HUES64 (cell line): ENCODE data around the gene ARMH4. TPM values are rescaled to one million over a fixed set of nuclear protein-coding genes. Genes with fewer than 3 reads are reported as not detected.

Experiments used
- H3K27ac ChIP-seq: 2 replicates; pipeline ENCODE4 v1.7.0; 2013; ENCODE audit warnings: low read depth, low read length, inconsistent platforms
- H3K27me3 ChIP-seq: 2 replicates; pipeline ENCODE4 v1.6.1; 2013; ENCODE audit warnings: mild to moderate bottlenecking, low read length; ENCODE audit not compliant: insufficient read depth
- H3K36me3 ChIP-seq: 2 replicates; pipeline ENCODE4 v1.6.1; 2013; ENCODE audit warnings: mild to moderate bottlenecking, low read length; ENCODE audit not compliant: insufficient read depth
- H3K4me1 ChIP-seq: 2 replicates; pipeline ENCODE4 v1.6.1; 2013; ENCODE audit warnings: mild to moderate bottlenecking, low read length, moderate library complexity; ENCODE audit not compliant: insufficient read depth
- H3K4me3 ChIP-seq: 2 replicates; pipeline ENCODE4 v1.5.1; 2013; ENCODE audit warnings: mild to moderate bottlenecking, low read length, moderate library complexity
- H3K9ac ChIP-seq: 2 replicates; pipeline ENCODE4 v1.6.1; 2013; ENCODE audit warnings: mild to moderate bottlenecking, low read depth, low read length
- H3K9me3 ChIP-seq: 2 replicates; pipeline ENCODE4 v1.6.1; 2013; ENCODE audit warnings: low read depth, low read length; ENCODE audit not compliant: insufficient read depth
- WGBS: fragments of 150-250, 120-280 bp; methylation state at CpG from one replicate; pipeline ENCODE4 v1.1.7; 2013; ENCODE audit warnings: missing lambda C conversion rate; 5-methylcytosine and 5-hydroxymethylcytosine counted together
- polyA plus RNA-seq, 2 experiments: library from polyadenylated mRNA; stranded (reverse); fragments of 50-300 nt; gene quantifications; one replicate each; pipeline ENCODE4 v1.2.3, GENCODE V29; 2013

Gene ARMH4, protein sequence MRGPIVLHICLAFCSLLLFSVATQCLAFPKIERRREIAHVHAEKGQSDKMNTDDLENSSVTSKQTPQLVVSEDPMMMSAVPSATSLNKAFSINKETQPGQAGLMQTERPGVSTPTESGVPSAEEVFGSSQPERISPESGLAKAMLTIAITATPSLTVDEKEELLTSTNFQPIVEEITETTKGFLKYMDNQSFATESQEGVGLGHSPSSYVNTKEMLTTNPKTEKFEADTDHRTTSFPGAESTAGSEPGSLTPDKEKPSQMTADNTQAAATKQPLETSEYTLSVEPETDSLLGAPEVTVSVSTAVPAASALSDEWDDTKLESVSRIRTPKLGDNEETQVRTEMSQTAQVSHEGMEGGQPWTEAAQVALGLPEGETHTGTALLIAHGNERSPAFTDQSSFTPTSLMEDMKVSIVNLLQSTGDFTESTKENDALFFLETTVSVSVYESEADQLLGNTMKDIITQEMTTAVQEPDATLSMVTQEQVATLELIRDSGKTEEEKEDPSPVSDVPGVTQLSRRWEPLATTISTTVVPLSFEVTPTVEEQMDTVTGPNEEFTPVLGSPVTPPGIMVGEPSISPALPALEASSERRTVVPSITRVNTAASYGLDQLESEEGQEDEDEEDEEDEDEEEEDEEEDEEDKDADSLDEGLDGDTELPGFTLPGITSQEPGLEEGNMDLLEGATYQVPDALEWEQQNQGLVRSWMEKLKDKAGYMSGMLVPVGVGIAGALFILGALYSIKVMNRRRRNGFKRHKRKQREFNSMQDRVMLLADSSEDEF
- 8.7 TPM for polyA plus RNA-seq (2013, experiment 1 of 2)
- 8.9 TPM for polyA plus RNA-seq (2013, experiment 2 of 2)

DNA sequence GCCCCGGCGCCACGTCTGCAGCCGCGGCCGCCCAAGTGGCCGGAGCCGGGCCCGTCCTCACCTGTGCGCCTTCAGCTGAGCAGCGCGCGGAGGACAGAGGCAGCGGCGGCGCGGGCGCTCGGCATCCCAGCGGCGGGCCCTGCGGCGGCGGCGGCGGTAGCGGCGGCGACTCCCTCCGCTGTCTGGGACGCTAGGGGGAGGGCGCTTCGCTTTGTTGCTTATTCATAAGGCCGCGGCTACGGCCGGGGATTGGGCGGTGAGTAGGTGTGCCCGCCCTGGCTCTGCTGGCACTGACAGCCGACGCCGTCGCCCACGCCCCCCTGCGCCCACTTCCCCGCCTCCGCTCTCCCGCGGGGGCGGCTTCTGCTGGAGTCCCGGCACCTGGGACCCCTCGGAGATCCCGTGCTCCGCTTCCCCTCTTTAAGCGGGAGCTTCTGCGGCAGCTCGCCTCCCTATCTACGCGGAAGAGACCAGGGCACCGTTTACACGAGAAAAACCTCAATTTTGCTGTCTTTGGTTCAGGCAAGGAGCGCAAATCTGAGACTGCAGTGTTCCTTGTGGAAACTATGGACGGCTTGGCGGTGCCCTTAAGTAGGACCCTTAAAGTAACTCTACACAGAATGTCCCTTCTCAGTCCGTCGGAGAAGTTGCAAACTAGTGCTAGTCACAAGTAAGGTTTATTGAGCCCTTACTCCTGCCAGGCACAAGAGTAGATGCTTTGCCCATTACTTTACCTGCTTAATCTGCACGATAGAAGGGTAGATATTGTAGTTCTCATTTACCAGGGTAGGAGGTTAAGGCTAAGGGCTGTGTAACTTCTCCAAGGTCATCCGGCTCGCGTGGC lies at the start of gene ARMH4:
ARMH4 (minus strand) TSS at position 200 of the 844 bp plus-strand sequence. CDS start 12,855 bp downstream, outside the sequence.
- Histone ChIP-seq H3K36me3 (no peaks in the 10 kb centered on the region), H3K4me3 (peak within 1 kb of the TSS; percentile 77), H3K9ac (peak within 1 kb of the TSS; percentile 71), H3K27me3 (peaks cover 42% of the 10 kb centered on the region), H3K9me3 (no peaks in the 10 kb centered on the region), H3K27ac (no peak within 1 kb of the TSS), H3K4me1 (peaks cover 37% of the 10 kb centered on the region)
- 1% methylated on average over 70 of the region's 70 CpGs for WGBS

DNA sequence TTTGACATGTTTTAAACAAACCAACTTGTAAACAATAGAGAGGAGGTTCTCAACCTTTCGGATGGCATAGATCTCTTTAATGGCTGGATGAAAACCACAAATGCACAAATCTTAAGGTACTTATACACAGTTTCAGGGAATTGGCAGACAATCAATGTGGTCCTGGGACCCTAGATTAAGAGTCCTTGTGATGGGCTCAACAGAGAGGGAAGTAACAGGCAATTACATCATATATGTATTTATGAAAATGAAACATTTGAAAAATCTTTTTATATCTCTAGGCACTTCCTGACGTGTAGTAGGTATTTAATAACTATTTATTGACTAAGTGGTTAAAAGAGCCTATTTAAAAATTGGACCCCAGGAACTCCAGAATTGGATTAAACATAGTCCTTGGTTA lies 48.8 kb upstream of the ARMH4 start:
- Histone ChIP-seq H3K27me3 (no peaks in the 10 kb centered on the region), H3K36me3 (peaks cover 12% of the 10 kb centered on the region), H3K4me1 (peaks cover 5% of the 10 kb centered on the region), H3K9me3 (no peaks in the 10 kb centered on the region), H3K9ac (peak overlapping the region; percentile 91), H3K4me3 (peak overlapping the region; percentile 99), H3K27ac (no peak overlapping the region)
- WGBS = 55% methylated on average over 1 of the region's 2 CpGs

DNA sequence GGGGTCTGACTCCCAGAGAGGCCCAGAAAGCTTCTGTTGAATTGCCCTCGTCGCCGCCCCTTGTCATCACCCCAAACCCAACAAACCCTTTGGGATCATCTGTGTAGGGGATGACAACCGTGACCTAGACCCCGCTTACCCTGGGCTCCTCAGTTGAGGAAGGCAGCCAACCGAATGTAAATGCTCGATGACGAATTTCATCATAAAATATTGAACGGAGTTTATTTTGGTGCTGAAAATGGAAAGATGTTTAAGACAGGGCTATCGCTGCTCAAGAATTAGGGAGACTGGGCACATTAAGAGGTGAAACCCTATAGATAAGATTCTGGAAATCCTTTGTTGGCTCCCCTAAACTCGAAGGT lies 48.4 kb upstream of the ARMH4 start:
- Histone ChIP-seq H3K27me3 (no peaks in the 10 kb centered on the region), H3K9ac (peak overlapping the region; percentile 91), H3K4me3 (peak overlapping the region; percentile 99), H3K9me3 (no peaks in the 10 kb centered on the region), H3K4me1 (peaks cover 5% of the 10 kb centered on the region), H3K27ac (peak overlapping the region; percentile 97; the same call in 1 of the 2 replicates), H3K36me3 (peaks cover 12% of the 10 kb centered on the region)
- WGBS = 2% methylated on average over 11 of the region's 11 CpGs

DNA sequence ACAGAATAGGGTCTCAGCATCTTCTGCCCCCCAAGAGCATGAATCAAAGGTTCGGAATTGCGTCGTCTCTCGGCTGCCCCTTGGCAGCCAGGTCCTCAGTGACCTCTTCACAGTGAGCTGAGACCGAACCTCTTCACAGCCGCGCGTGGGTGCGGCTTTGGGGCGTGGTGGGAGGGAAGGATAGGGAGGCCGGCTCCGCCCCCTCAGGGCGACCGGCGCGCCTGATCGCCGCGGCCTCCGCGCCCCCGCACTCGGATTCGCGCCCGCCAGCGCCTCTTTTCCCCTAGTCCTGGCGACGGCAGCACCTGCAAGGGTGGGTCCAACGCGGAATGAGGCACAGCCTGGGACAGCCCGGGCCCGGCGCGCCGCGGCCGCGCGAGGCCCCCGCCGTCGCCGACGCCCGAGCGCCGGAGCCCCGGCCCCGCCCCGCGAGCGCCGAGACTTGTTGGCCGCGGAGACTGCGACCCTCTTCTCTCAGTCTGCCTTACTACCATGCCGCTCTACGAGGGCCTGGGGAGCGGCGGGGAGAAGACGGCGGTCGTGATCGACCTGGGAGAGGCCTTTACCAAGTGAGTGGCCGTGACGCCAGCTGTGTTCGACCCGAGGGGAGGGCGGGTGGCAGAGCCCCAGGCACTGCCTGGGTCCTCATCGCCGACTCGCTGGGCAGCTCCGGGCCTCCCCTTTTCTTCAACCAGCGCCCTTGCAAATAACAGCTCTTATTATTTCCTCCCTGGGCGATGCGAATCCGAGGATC lies 47.9 kb upstream of the ARMH4 start, which contains the start of gene ACTR10:
ACTR10 (plus strand) TSS at position 424 of the 754 bp plus-strand sequence; CDS start at position 493, 69 bp downstream.
- peak within 1 kb of the TSS; percentile 97 for H3K27ac ChIP-seq
- WGBS = under 1% methylated on average over 78 of the region's 78 CpGs
- no peaks in the 10 kb centered on the region for H3K9me3 ChIP-seq
- peaks cover 5% of the 10 kb centered on the region for H3K4me1 ChIP-seq
- peak within 1 kb of the TSS; percentile 99 for H3K4me3 ChIP-seq
- peaks cover 12% of the 10 kb centered on the region for H3K36me3 ChIP-seq
- peak within 1 kb of the TSS; percentile 91 for H3K9ac ChIP-seq
- H3K27me3 ChIP-seq = no peaks in the 10 kb centered on the region

DNA sequence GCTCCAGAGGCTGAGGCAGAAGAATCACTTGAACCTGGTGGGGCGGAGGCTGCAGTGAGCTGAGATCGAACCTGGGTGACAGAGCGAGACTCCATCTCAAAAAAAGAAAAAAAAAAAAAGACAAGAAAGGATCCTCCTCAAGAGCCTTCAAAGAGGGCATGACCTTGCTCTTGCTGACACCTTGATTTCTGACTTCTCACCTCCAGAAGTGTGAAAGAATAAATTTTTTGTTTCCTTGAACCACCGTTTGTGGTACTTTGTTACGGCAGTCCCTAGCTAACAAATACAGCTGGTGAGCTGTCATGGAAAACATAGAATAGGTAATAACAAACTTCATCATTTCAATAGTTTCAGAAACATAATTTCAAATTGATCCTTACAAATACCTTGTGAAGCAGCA lies 46.1 kb upstream of the ARMH4 start:
- H3K4me3 ChIP-seq = no peak overlapping the region
- H3K27me3 ChIP-seq = no peaks in the 10 kb centered on the region
- H3K27ac ChIP-seq = no peak overlapping the region
- WGBS = 84% methylated on average over 4 of the region's 5 CpGs
- no peaks in the 10 kb centered on the region for H3K9me3 ChIP-seq
- no peak overlapping the region for H3K9ac ChIP-seq
- peaks cover 5% of the 10 kb centered on the region for H3K4me1 ChIP-seq
- H3K36me3 ChIP-seq = peaks cover under 1% of the 10 kb centered on the region; the same call in 1 of the 2 replicates

DNA sequence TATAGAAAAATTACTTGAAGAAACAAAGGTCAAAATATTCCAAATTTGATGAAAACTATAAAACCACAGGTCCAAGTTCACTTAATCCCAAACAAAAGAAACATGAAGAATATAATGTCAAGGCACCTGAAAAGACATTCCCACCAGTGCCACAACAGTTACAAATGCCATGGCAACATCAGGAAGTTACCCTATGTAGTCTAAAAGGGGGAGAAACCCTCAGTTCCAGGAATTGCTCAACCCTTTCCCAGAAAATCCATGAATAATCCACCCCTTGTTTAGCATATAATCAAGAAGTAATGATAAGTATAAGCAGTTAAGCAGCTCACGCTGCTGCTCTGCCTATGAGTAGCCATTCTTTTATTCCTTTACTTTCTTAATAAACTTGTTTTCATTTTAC lies 44.2 kb upstream of the ARMH4 start:
- no peaks in the 10 kb centered on the region for H3K36me3 ChIP-seq
- no peaks in the 10 kb centered on the region for H3K9me3 ChIP-seq
- WGBS = 80% methylated on average over 1 of the region's 1 CpG
- no peak overlapping the region for H3K9ac ChIP-seq
- H3K27ac ChIP-seq = no peak overlapping the region
- H3K4me1 ChIP-seq = peaks cover 5% of the 10 kb centered on the region
- H3K27me3 ChIP-seq = no peaks in the 10 kb centered on the region
- H3K4me3 ChIP-seq = no peak overlapping the region

DNA sequence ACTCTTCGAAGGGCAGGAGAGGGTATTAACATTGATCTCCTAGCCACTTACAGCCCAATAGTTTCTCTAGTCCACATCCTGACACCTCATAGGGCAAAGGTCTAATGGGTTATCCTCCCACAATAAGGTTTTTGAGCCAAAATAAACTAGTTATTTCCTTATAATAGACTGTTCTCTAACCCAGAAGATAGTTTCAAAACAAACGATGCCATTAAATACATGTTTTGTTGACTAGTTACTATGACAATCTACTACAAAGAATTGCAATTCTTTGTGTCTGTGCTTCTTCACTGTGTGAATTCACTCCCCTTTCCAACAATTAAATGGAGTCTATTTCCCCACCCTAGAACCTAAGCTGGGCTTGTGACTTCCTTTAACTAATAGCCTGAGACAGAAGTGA lies 41.5 kb upstream of the ARMH4 start:
- H3K4me1 ChIP-seq = no peaks in the 10 kb centered on the region
- no peak overlapping the region for H3K4me3 ChIP-seq
- no peaks in the 10 kb centered on the region for H3K9me3 ChIP-seq
- no peak overlapping the region for H3K27ac ChIP-seq
- 81% methylated on average over 2 of the region's 2 CpGs for WGBS
- no peak overlapping the region for H3K9ac ChIP-seq
- no peaks in the 10 kb centered on the region for H3K27me3 ChIP-seq
- no peaks in the 10 kb centered on the region for H3K36me3 ChIP-seq

DNA sequence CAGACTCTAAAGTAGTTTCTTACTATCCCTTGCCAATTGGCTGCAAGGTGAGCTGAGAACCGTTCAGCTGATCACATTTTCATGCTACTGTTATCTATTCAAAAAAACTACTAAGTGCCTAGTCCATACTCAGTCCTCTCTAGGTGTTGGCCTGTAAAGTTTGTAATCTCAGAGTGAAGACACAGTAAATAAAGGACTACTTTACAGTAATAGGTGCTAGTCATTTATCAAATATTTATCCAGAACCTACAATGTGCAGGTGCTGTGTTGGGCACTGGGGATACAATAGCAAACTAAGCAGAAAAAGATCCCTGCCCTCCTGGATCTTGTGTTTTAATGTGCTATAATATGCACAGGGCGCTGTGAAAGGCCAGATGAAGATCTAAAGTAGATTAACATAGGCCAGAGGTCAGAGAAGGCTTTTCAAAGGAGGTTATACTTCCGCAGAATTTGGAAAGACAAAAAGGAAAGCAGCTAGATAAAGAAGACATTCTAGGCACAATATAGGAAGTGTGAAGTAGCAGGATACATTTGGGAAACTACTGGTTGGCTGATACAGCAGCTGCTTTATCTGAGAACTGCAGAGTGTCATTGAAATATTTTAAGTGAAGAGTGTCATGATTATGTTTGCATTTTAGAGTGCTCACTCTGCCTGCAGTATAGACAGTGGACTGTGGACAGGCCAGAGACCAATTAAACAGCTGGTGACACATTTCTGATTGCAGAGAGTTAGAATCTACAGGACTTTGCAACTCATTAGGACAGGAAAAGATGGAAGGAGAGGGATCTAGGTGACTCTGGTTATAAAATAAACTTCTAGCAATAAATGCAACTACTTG lies 40.0 kb upstream of the ARMH4 start:
- Histone ChIP-seq H3K36me3 (no peaks in the 10 kb centered on the region), H3K9me3 (no peaks in the 10 kb centered on the region), H3K27ac (no peak overlapping the region), H3K4me1 (no peaks in the 10 kb centered on the region), H3K27me3 (no peaks in the 10 kb centered on the region), H3K9ac (no peak overlapping the region), H3K4me3 (no peak overlapping the region)
- 85% methylated on average over 3 of the region's 3 CpGs for WGBS

DNA sequence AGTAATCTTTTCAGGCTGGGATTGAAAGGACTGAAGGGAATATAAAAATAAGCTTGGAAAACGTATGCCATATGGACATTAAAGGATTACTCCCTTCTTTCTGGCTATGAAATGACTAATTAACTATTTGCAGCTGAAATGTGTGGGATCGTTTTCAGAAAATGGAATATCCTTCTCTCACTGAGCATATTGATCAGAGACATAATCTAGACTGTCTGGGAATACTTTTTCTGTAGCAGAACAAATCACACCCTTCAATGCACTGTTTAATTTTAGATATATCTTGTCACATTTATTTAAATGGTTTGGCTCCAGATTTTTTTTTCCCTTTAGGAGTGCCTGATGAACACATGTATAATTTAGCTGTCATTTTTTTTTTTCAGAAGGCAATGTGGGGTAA lies 37.2 kb upstream of the ARMH4 start:
- Histone ChIP-seq H3K9ac (no peak overlapping the region), H3K27ac (no peak overlapping the region), H3K27me3 (no peaks in the 10 kb centered on the region), H3K4me3 (no peak overlapping the region), H3K36me3 (no peaks in the 10 kb centered on the region), H3K9me3 (no peaks in the 10 kb centered on the region), H3K4me1 (no peaks in the 10 kb centered on the region)
- 86% methylated on average over 2 of the region's 2 CpGs for WGBS

DNA sequence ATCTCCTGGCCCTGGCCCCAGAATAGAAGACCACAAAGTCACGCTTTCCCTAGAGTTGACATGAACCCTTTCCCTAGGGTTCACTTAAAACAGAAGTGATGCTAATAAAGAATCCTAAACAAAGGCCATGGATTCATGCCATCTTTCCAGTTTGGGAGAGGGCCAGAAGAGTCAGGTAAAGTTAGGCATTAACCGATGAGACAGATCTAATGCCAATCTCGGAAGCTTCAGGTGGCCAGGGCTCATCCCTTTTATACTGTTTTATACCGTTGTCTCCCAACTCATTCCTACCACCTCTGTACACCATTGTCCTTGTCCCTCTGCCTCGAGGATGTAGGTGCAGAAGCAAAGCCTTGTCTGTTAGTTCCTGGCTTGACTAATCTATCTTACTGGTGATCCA lies 25.1 kb upstream of the ARMH4 start:
- Histone ChIP-seq H3K27ac (no peak overlapping the region), H3K4me3 (no peak overlapping the region)
- 95% methylated on average over 5 of the region's 5 CpGs for WGBS

More for the DNA sequence above, 25.1 kb upstream of the ARMH4 start:
- Histone ChIP-seq H3K27me3 (no peaks in the 10 kb centered on the region), H3K36me3 (no peaks in the 10 kb centered on the region), H3K9ac (no peak overlapping the region), H3K9me3 (no peaks in the 10 kb centered on the region), H3K4me1 (no peaks in the 10 kb centered on the region)
